IMR-90 (cell line): ENCODE data around the gene EXOC2. TPM values are rescaled to one million over a fixed set of nuclear protein-coding genes. Genes with fewer than 3 reads are reported as not detected.

Source experiments
- ATAC-seq: fragments of 200-7000 bp; cut with Tn5 transposase; 2 replicates; pipeline ENCODE4 v1.9.1; 2020; ENCODE audit warnings: low read depth, mild to moderate bottlenecking, moderate library complexity
- BruUV-seq: library from RNA; stranded (reverse); fragments of 400-500 nt; replicated peaks from 2 replicates; lab custom pipeline; 2021; lab: Mats Ljungman, UMichigan
- CTCF ChIA-PET: fragments of 300-600 bp; formaldehyde crosslinking; extraction: SDS; loops from one replicate; lab custom pipeline; 2021; ENCODE audit warnings: antibody characterized with exemption; lab: Yijun Ruan, JAX
- POLR2A ChIA-PET: fragments of 300-600 bp; sonication (Branson Sonifier 250); formaldehyde crosslinking; loops from one replicate; lab custom pipeline; 2022; ENCODE audit warnings: antibody characterized with exemption; ENCODE audit not compliant: unreplicated experiment; lab: Charles Lee
- DNase-seq: peaks from one replicate; pipeline ENCODE4 v3.0.0; 2013
- H2AFZ ChIP-seq: replicated peaks from 2 replicates; pipeline ENCODE3; 2013; ENCODE audit warnings: low read length, mild to moderate bottlenecking; ENCODE audit not compliant: poor library complexity
- H2AK5ac ChIP-seq: 2 replicates; pipeline ENCODE4 v1.6.1; 2013; ENCODE audit warnings: low read depth, low read length, inconsistent platforms
- H2AK9ac ChIP-seq: replicated peaks from 2 replicates; pipeline ENCODE3; 2013; ENCODE audit warnings: mild to moderate bottlenecking, low read depth, low read length, moderate library complexity; ENCODE audit not compliant: poor library complexity
- H2BK120ac ChIP-seq: 2 replicates; pipeline ENCODE4 v1.6.1; 2013; ENCODE audit warnings: low read depth, low read length, inconsistent platforms
- H2BK15ac ChIP-seq: 3 replicates; pipeline ENCODE4 v1.6.1; 2013; ENCODE audit warnings: low read depth, low read length, inconsistent platforms
- H2BK20ac ChIP-seq: 2 replicates; pipeline ENCODE4 v1.6.1; 2013; ENCODE audit warnings: low read depth, mild to moderate bottlenecking, inconsistent platforms, low read length, moderate library complexity
- H2BK5ac ChIP-seq: 2 replicates; pipeline ENCODE4 v1.6.1; 2013; ENCODE audit warnings: mild to moderate bottlenecking, low read depth, low read length, inconsistent platforms; ENCODE audit not compliant: poor library complexity, severe bottlenecking
- H3K14ac ChIP-seq: replicated peaks from 2 replicates; pipeline ENCODE4 v1.6.1; 2013; ENCODE audit warnings: low read depth, low read length, inconsistent platforms
- H3K18ac ChIP-seq: 2 replicates; pipeline ENCODE4 v1.6.1; 2013; ENCODE audit warnings: low read depth, low read length, control low read depth
- H3K23ac ChIP-seq: 2 replicates; pipeline ENCODE4 v1.6.1; 2013; ENCODE audit warnings: low read depth, low read length, inconsistent platforms
- H3K27ac ChIP-seq: 2 replicates; pipeline ENCODE4 v1.5.1; 2013; ENCODE audit warnings: mild to moderate bottlenecking, control low read depth, low read length; ENCODE audit not compliant: insufficient read depth
- H3K27me3 ChIP-seq: 2 replicates; pipeline ENCODE4 v1.6.1; 2013; ENCODE audit warnings: low read length; ENCODE audit not compliant: control insufficient read depth, insufficient read depth
- H3K36me3 ChIP-seq: 2 replicates; pipeline ENCODE4 v1.6.1; 2013; ENCODE audit warnings: low read length, mixed read lengths; ENCODE audit not compliant: control insufficient read depth, insufficient read depth
- H3K4ac ChIP-seq: 2 replicates; pipeline ENCODE4 v1.6.1; 2013; ENCODE audit warnings: low read depth, low read length, inconsistent platforms
- H3K4me1 ChIP-seq: 2 replicates; pipeline ENCODE4 v1.6.1; 2013; ENCODE audit warnings: low read length, mixed read lengths; ENCODE audit not compliant: control insufficient read depth, insufficient read depth
- H3K4me2 ChIP-seq: 2 replicates; pipeline ENCODE4 v1.6.1; 2013; ENCODE audit warnings: low read depth, mild to moderate bottlenecking, control low read depth, low read length, moderate library complexity
- H3K4me3 ChIP-seq: 2 replicates; pipeline ENCODE4 v1.5.1; 2013; ENCODE audit warnings: low read depth, mild to moderate bottlenecking, control low read depth, low read length, moderate library complexity; ENCODE audit not compliant: insufficient read depth
- H3K56ac ChIP-seq: 2 replicates; pipeline ENCODE4 v1.6.1; 2013; ENCODE audit warnings: low read length, inconsistent platforms; ENCODE audit not compliant: insufficient read depth; ENCODE audit errors: extremely low read depth
- H3K79me1 ChIP-seq, 2 experiments: 2 replicates each; pipeline ENCODE4 v1.6.1; 2013; ENCODE audit warnings: low read length in 2 of 2, inconsistent platforms in 1 of 2, low read depth in 1 of 2
- H3K9ac ChIP-seq: 2 replicates; pipeline ENCODE4 v1.6.1; 2013; ENCODE audit warnings: low read depth, low read length, control low read depth
- H3K9me1 ChIP-seq: 2 replicates; pipeline ENCODE4 v1.6.1; 2013; ENCODE audit warnings: low read length, inconsistent platforms; ENCODE audit not compliant: insufficient read depth
- H3K9me3 ChIP-seq: 2 replicates; pipeline ENCODE4 v1.6.1; 2013; ENCODE audit warnings: low read length; ENCODE audit not compliant: control insufficient read depth, insufficient read depth
- H4K20me1 ChIP-seq: 2 replicates; pipeline ENCODE4 v1.6.1; 2013; ENCODE audit warnings: low read length, inconsistent platforms; ENCODE audit not compliant: insufficient read depth
- H4K5ac ChIP-seq: 2 replicates; pipeline ENCODE4 v1.6.1; 2013; ENCODE audit warnings: mild to moderate bottlenecking, low read depth, low read length, control low read depth
- H4K8ac ChIP-seq, 2 experiments: 2 replicates each; pipeline ENCODE4 v1.6.1; 2013; ENCODE audit warnings: low read depth in 2 of 2, low read length in 2 of 2, control low read depth in 1 of 2, inconsistent platforms in 1 of 2
- H4K91ac ChIP-seq: 2 replicates; pipeline ENCODE4 v1.6.1; 2013; ENCODE audit warnings: low read depth, low read length, inconsistent platforms; ENCODE audit not compliant: insufficient read depth
- FOS ChIP-seq: fragments of 150-350 bp; IDR thresholded peaks from 2 replicates; pipeline ENCODE4 v1.6.1; 2016; ENCODE audit warnings: low read depth, low read length
- MAZ ChIP-seq: IDR thresholded peaks from 2 replicates; pipeline ENCODE4 v1.6.1; 2012; ENCODE audit warnings: low read depth, mild to moderate bottlenecking, low read length, improper control_type of control experiment, moderate library complexity, borderline replicate concordance
- NFE2L2 ChIP-seq: fragments of 150-350 bp; IDR thresholded peaks from 2 replicates; pipeline ENCODE4 v1.6.1; 2016; ENCODE audit warnings: low read depth, mild to moderate bottlenecking, low read length
- RFX5 ChIP-seq: IDR thresholded peaks from 2 replicates; pipeline ENCODE4 v1.8.0; 2012; ENCODE audit warnings: low read depth, mild to moderate bottlenecking, low read length, moderate library complexity
- USF2 ChIP-seq: fragments of 150-350 bp; IDR thresholded peaks from 2 replicates; pipeline ENCODE4 v1.6.1; 2017; ENCODE audit warnings: mild to moderate bottlenecking, antibody characterized with exemption, low read length, low read depth
- WGBS, 2 experiments: methylation state at CpG; one replicate each; pipeline versions ENCODE4 v1.1.5 to v1.1.7; 2013; ENCODE audit warnings: missing lambda C conversion rate in 2 of 2; ENCODE audit not compliant: insufficient read length in 1 of 2; ENCODE audit errors: extremely low coverage in 2 of 2; 5-methylcytosine and 5-hydroxymethylcytosine counted together
- dilution Hi-C: fragments of 300-500 bp; cut with HindIII; formaldehyde crosslinking; loops from one replicate; pipeline ENCODE4 v1.14.3; 2018; ENCODE audit warnings: low sequenced_read_pairs; ENCODE audit not compliant: unreplicated experiment
- in situ Hi-C: fragments of 300-500 bp; cut with MboI; formaldehyde crosslinking; loops from 3 replicates; pipeline ENCODE4 v1.14.3; 2019; ENCODE audit warnings: low sequenced_read_pairs, inconsistent platforms, mixed read lengths
- intact Hi-C: fragments of 100-400 bp; cut with micrococcal nuclease; formaldehyde crosslinking; loops from 2 replicates; pipeline ENCODE4 v1.10.0; 2022
- polyA plus RNA-seq, 3 experiments: library from polyadenylated mRNA; depleted of rRNA; stranded (reverse); fragments of >200 nt; gene quantifications; 2 replicates each; pipeline ENCODE4 v1.2.3, GENCODE V29; 2012; ENCODE audit warnings: low replicate concordance in 1 of 3
- total RNA-seq: library from RNA; depleted of rRNA; stranded (reverse); fragments of >200 nt; gene quantifications from 2 replicates; pipeline ENCODE4 v1.2.3, GENCODE V29; 2012

Gene EXOC2
- total and polyA plus RNA-seq, 2 of the 4 experiments (the other 2 are of a cell fraction): 13.1 to 37.3 TPM

- TF ChIP-seq RFX5 (no peak), FOS (no peak), NFE2L2 (no peak), USF2 (no peak), MAZ (no peak)
- H2BK15ac ChIP-seq: no peak overlapping the region
- peaks cover 0 to 3% of the 10 kb centered on the region in 2 experiments; a peak in 2 of 4 replicates for H3K79me1 ChIP-seq
- WGBS, 2 experiments: no CpG with 5 or more reads among the region's 1 CpG
- H3K9me3 ChIP-seq: no peaks in the 10 kb centered on the region
- no peaks in the 10 kb centered on the region for H4K20me1 ChIP-seq
- H3K4me3 ChIP-seq: no peak overlapping the region
- no peak for ATAC-seq
- no peak overlapping the region for H3K27ac ChIP-seq
- no peak overlapping the region for H3K18ac ChIP-seq
- no peak overlapping the region for H3K4ac ChIP-seq
- in situ Hi-C loops (no loop called here), intact Hi-C loops (loop anchor here (10.0 kb wide), 1 partner anchor 212 kb away; the partner anchor contains the start of gene DUSP22), dilution Hi-C loops (no loop called here)
- no peak overlapping the region for H3K56ac ChIP-seq
- H2AK9ac ChIP-seq: no peak overlapping the region
- H3K9ac ChIP-seq: no peak overlapping the region
- H3K23ac ChIP-seq: no peak overlapping the region
- H4K91ac ChIP-seq: no peak overlapping the region
- no peak overlapping the region for H2BK20ac ChIP-seq
- H3K27me3 ChIP-seq: no peaks in the 10 kb centered on the region
- POLR2A ChIA-PET: no interaction called here
- no peak overlapping the region for H4K5ac ChIP-seq
- CTCF ChIA-PET: no interaction called here
- no peak overlapping the region for H4K8ac ChIP-seq
- H2AK5ac ChIP-seq: no peak overlapping the region
- no peak overlapping the region for H2AFZ ChIP-seq
- H3K36me3 ChIP-seq: peaks cover 7% of the 10 kb centered on the region; the same call in 1 of the 2 replicates
- no peak for DNase-seq
- H2BK120ac ChIP-seq: no peak overlapping the region
- no peaks in the 10 kb centered on the region for H3K4me1 ChIP-seq
- no TSS peak for BruUV-seq
- H2BK5ac ChIP-seq: no peak overlapping the region
- H3K9me1 ChIP-seq: 0 out of 2 replicates have a peak, but pooled peaks cover 1% of the 10 kb centered on the region
- H3K14ac ChIP-seq: no peak overlapping the region
- no peak overlapping the region for H3K4me2 ChIP-seq
Observed at GRCh38 chr6:506920-507622, 185.9 kb downstream of the EXOC2 start.
